SK-N-SH (cell line): ENCODE measurements around the gene RNF130. TPM values are rescaled to one million over a fixed set of nuclear protein-coding genes. Genes with fewer than 3 reads are reported as not detected.

ENCODE experiments used
- CTCF ChIA-PET: fragments of 300-600, 350-600 bp; formaldehyde crosslinking; extraction: SDS; loops from one replicate; lab custom pipeline; 2021; lab: Yijun Ruan, JAX
- POLR2A ChIA-PET: fragments of 350-600 bp; sonication (Branson Sonifier 250); formaldehyde crosslinking; extraction: SDS; loops from one replicate; lab custom pipeline; 2020; ENCODE audit warnings: antibody characterized with exemption, inconsistent platforms; lab: Yijun Ruan, JAX
- DNase-seq: peaks from one replicate; pipeline ENCODE4 v3.0.0; 2012
- H2AFZ ChIP-seq: fragments of 200-600 bp; sonication (generic); 2 replicates; pipeline ENCODE4 v1.8.1; 2016; ENCODE audit warnings: antibody characterized with exemption, mild to moderate bottlenecking, low read depth
- H3F3A ChIP-seq: fragments of 200-600 bp; sonication (generic); replicated peaks from 2 replicates; pipeline ENCODE3; 2016; ENCODE audit warnings: antibody characterized with exemption, mild to moderate bottlenecking; ENCODE audit not compliant: insufficient read depth
- H3K27ac ChIP-seq, 2 experiments: fragments of 200-500 bp in 1 of 2; fragments of 200-600 bp in 1 of 2; sonication (Bioruptor generic) in 1 of 2; sonication (generic), shearing (Covaris generic) in 1 of 2; 2 replicates each; pipeline versions ENCODE4 v1.5.1 to v1.6.1; 2014 to 2016; ENCODE audit warnings: low read depth in 2 of 2, inconsistent platforms in 1 of 2, low read length in 1 of 2, mild to moderate bottlenecking in 1 of 2, mixed read lengths in 1 of 2
- H3K27me3 ChIP-seq: fragments of 200-600 bp; sonication (generic), shearing (Covaris generic); 2 replicates; pipeline ENCODE4 v1.6.1; 2016; ENCODE audit warnings: mixed run types; ENCODE audit not compliant: insufficient read depth
- H3K36me3 ChIP-seq, 2 experiments: fragments of 200-500 bp in 1 of 2; fragments of 200-600 bp in 1 of 2; sonication (Bioruptor generic) in 1 of 2; sonication (generic) in 1 of 2; replicated peaks in 1 of 2; 2 replicates each; pipeline versions ENCODE3 to v1.5.1; 2014 to 2016; ENCODE audit warnings: low read length in 1 of 2, mild to moderate bottlenecking in 1 of 2; ENCODE audit not compliant: insufficient read depth in 2 of 2, control insufficient read depth in 1 of 2
- H3K4me1 ChIP-seq, 2 experiments: fragments of 200-500 bp in 1 of 2; fragments of 200-600 bp in 1 of 2; sonication (Bioruptor generic) in 1 of 2; sonication (generic), shearing (Covaris generic) in 1 of 2; 2 replicates each; pipeline versions ENCODE4 v1.5.1 to v1.6.1; 2014 to 2016; ENCODE audit warnings: low read depth in 1 of 2, low read length in 1 of 2, mixed run types in 1 of 2; ENCODE audit not compliant: insufficient read depth in 2 of 2, control insufficient read depth in 1 of 2
- H3K4me2 ChIP-seq: fragments of 200-600 bp; sonication (generic), shearing (Covaris generic); 2 replicates; pipeline ENCODE4 v1.6.1; 2017; ENCODE audit warnings: mixed run types
- H3K4me3 ChIP-seq, 2 experiments: fragments of 200-500 bp in 1 of 2; fragments of 200-600 bp in 1 of 2; sonication (Bioruptor generic) in 1 of 2; sonication (generic), shearing (Covaris generic) in 1 of 2; 2 replicates each; pipeline versions ENCODE4 v1.5.1 to v1.8.1; 2014 to 2016; ENCODE audit warnings: low read depth in 2 of 2, inconsistent platforms in 1 of 2, low read length in 1 of 2, mild to moderate bottlenecking in 1 of 2, mixed read lengths in 1 of 2, moderate library complexity in 1 of 2
- H3K79me2 ChIP-seq: fragments of 200-600 bp; sonication (generic); 2 replicates; pipeline ENCODE4 v1.8.1; 2017; ENCODE audit warnings: mild to moderate bottlenecking; ENCODE audit not compliant: insufficient read depth
- H3K9ac ChIP-seq: fragments of 200-600 bp; sonication (generic); 2 replicates; pipeline ENCODE4 v1.6.1; 2017; ENCODE audit warnings: mixed run types
- H3K9me2 ChIP-seq: fragments of 200-600 bp; sonication (generic); 2 replicates; pipeline ENCODE4 v1.6.1; 2017; ENCODE audit warnings: mixed run types
- H3K9me3 ChIP-seq: fragments of 200-600 bp; sonication (generic); 2 replicates; pipeline ENCODE4 v1.6.1; 2017; ENCODE audit warnings: mixed run types, mild to moderate bottlenecking, moderate library complexity
- H4K20me1 ChIP-seq: fragments of 200-600 bp; sonication (generic); 2 replicates; pipeline ENCODE4 v1.6.1; 2017; ENCODE audit warnings: mild to moderate bottlenecking, mixed run types; ENCODE audit not compliant: insufficient read depth
- CHD2 ChIP-seq: fragments of 150-350 bp; IDR thresholded peaks from 2 replicates; pipeline ENCODE4 v1.6.1; 2018; ENCODE audit warnings: low read length; ENCODE audit not compliant: partially characterized antibody
- ELF1 ChIP-seq: IDR thresholded peaks from 2 replicates; pipeline ENCODE4 v1.4.0; 2012
- EP300 ChIP-seq, 2 experiments: IDR thresholded peaks; 2 replicates each; pipeline versions ENCODE4 v1.4.0 to v1.6.1; 2012; ENCODE audit warnings: borderline replicate concordance in 1 of 2, low read depth in 1 of 2, low read length in 1 of 2
- EZH2phosphoT487 ChIP-seq: fragments of 200-600 bp; sonication (generic); IDR thresholded peaks from 2 replicates; pipeline ENCODE4 v1.6.1; 2017; ENCODE audit warnings: low read depth, mixed run types, mild to moderate bottlenecking, antibody characterized with exemption, moderate library complexity, borderline replicate concordance
- FOSL2 ChIP-seq: IDR thresholded peaks from 2 replicates; pipeline ENCODE4 v1.4.0; 2012; ENCODE audit warnings: low read depth, mild to moderate bottlenecking, moderate library complexity, borderline replicate concordance
- GABPA ChIP-seq: IDR thresholded peaks from 2 replicates; pipeline ENCODE4 v1.4.0; 2012; ENCODE audit warnings: low read depth, mild to moderate bottlenecking
- GATA2 ChIP-seq: sonication (generic); formaldehyde crosslinking; IDR thresholded peaks from 2 replicates; pipeline ENCODE4 v1.5.0; 2020; ENCODE audit warnings: mild to moderate bottlenecking, missing genetic modification reagents
- JUND ChIP-seq: IDR thresholded peaks from 2 replicates; pipeline ENCODE4 v1.4.0; 2012
- MXI1 ChIP-seq: IDR thresholded peaks from 2 replicates; pipeline ENCODE4 v1.6.1; 2012; ENCODE audit warnings: mild to moderate bottlenecking, low read depth, low read length, improper control_type of control experiment
- NFIC ChIP-seq: IDR thresholded peaks from 2 replicates; pipeline ENCODE4 v1.4.0; 2012; ENCODE audit warnings: borderline replicate concordance
- NRF1 ChIP-seq: IDR thresholded peaks from 2 replicates; pipeline ENCODE4 v1.6.1; 2012; ENCODE audit warnings: low read depth, mild to moderate bottlenecking, low read length
- RAD21 ChIP-seq: IDR thresholded peaks from 2 replicates; pipeline ENCODE4 v1.6.1; 2012; ENCODE audit warnings: mild to moderate bottlenecking, low read length
- RCOR1 ChIP-seq: fragments of 150-350 bp; IDR thresholded peaks from 2 replicates; pipeline ENCODE4 v1.6.1; 2017; ENCODE audit warnings: antibody characterized with exemption, low read length
- RFX5 ChIP-seq: IDR thresholded peaks from 2 replicates; pipeline ENCODE4 v1.6.1; 2012; ENCODE audit warnings: mild to moderate bottlenecking, improper control_type of control experiment, low read length
- RXRA ChIP-seq: IDR thresholded peaks from 2 replicates; pipeline ENCODE4 v1.4.0; 2012; ENCODE audit warnings: low read depth, mild to moderate bottlenecking, borderline replicate concordance
- SIN3A ChIP-seq: IDR thresholded peaks from 2 replicates; pipeline ENCODE4 v1.6.1; 2012; ENCODE audit warnings: low read depth, mild to moderate bottlenecking, low read length, moderate library complexity, borderline replicate concordance
- SMC3 ChIP-seq: IDR thresholded peaks from 2 replicates; pipeline ENCODE4 v1.6.1; 2012; ENCODE audit warnings: low read depth, low read length, improper control_type of control experiment
- TEAD4 ChIP-seq: IDR thresholded peaks from 2 replicates; pipeline ENCODE4 v1.4.0; 2012; ENCODE audit warnings: mild to moderate bottlenecking, borderline replicate concordance; ENCODE audit not compliant: insufficient read depth
- WGBS: methylation state at CpG from one replicate; pipeline ENCODE4 v1.1.6; 2017; ENCODE audit warnings: low lambda C conversion rate; 5-methylcytosine and 5-hydroxymethylcytosine counted together
- polyA plus RNA-seq, 3 experiments: library from polyadenylated mRNA; depleted of rRNA; stranded (reverse); fragments of >200 nt; gene quantifications; 2 replicates each; pipeline ENCODE4 v1.2.3, GENCODE V29; 2012
- TF ChIP-seq, protein P1 (sequence below): IDR thresholded peaks from 2 replicates; pipeline ENCODE4 v1.4.0; 2012; ENCODE audit warnings: low read depth, borderline replicate concordance
- TF ChIP-seq, protein P2 (sequence below): IDR thresholded peaks from 2 replicates; pipeline ENCODE4; 2012
- TF ChIP-seq, protein P3 (sequence below): IDR thresholded peaks from 2 replicates; pipeline ENCODE4 v1.4.0; 2012; ENCODE audit warnings: low read depth, borderline replicate concordance
- TF ChIP-seq, protein P4 (sequence below): fragments of 200-600 bp; sonication (generic); IDR thresholded peaks from 2 replicates; pipeline ENCODE4 v1.6.1; 2017; ENCODE audit warnings: antibody characterized with exemption, mild to moderate bottlenecking, moderate library complexity

The RNF130 gene
- polyA plus RNA-seq, 1 of the 3 experiments (the other 2 are of a cell fraction) = 41.4 TPM

DNA sequence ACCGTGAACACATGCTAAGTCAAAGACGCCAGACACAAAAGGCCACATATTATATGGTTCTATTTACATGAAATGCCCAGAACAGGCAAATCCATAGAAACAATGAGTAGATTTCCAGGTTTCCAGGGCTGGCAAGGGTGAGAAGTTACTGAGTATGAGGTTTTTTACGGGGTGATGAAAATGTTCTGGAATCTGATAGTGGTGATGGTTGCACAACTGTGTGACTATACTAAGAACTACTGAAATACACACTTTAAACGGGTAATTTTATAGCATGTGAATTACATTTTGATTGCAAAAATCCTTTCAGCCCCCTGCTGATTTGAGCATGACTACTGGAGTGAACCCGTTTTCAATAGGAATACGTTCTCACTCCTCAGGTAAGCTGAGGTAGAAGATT is 117.1 kb downstream of the RNF130 start (continued):
- TF ChIP-seq EP300 (IDR thresholded peaks at IDR 0.05; ENCODE audit: borderline replicate concordance in 1 of 2, low read depth in 1 of 2, low read length in 1 of 2) = no peak
- TF ChIP-seq RXRA = no peak
- TF ChIP-seq, protein P1, sequence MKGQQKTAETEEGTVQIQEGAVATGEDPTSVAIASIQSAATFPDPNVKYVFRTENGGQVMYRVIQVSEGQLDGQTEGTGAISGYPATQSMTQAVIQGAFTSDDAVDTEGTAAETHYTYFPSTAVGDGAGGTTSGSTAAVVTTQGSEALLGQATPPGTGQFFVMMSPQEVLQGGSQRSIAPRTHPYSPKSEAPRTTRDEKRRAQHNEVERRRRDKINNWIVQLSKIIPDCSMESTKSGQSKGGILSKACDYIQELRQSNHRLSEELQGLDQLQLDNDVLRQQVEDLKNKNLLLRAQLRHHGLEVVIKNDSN = no peak
- TF ChIP-seq MXI1 = no peak
- no peak for TF ChIP-seq NFIC

DNA sequence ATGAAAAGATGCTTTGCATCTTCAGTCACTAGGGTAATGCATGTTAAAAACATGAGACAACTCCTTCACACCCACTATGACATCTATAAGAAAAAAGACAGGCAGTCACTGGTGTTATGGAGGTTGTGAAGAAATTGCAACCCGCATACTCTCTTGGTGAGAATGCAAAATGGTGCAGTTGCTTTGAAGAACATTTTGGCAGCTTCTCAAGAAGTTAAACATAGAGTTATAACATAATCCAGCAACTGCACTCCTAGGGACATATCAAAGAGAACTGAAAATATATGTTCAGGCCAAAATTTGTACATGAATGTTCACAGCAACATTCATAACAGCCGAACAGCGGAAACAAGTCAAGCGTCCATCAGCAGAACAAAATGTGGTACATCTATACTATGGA is 117.6 kb downstream of the RNF130 start:
- H4K20me1 ChIP-seq = no peaks in the 10 kb centered on the region
- no peak overlapping the region for H2AFZ ChIP-seq
- peaks cover 4 to 7% of the 10 kb centered on the region in 2 experiments for H3K36me3 ChIP-seq
- no peaks in the 10 kb centered on the region for H3K79me2 ChIP-seq
- H3K4me2 ChIP-seq = no peak overlapping the region
- TF ChIP-seq RCOR1 (no peak), RXRA (no peak), RAD21 (no peak), JUND (no peak), CHD2 (no peak), NRF1 (no peak), ELF1 (no peak), SIN3A (no peak), TEAD4 (no peak), EZH2phosphoT487 (no peak), GATA2 (no peak), NFIC (no peak), SMC3 (no peak), FOSL2 (no peak), RFX5 (no peak), GABPA (no peak)
- TF ChIP-seq, protein P2, sequence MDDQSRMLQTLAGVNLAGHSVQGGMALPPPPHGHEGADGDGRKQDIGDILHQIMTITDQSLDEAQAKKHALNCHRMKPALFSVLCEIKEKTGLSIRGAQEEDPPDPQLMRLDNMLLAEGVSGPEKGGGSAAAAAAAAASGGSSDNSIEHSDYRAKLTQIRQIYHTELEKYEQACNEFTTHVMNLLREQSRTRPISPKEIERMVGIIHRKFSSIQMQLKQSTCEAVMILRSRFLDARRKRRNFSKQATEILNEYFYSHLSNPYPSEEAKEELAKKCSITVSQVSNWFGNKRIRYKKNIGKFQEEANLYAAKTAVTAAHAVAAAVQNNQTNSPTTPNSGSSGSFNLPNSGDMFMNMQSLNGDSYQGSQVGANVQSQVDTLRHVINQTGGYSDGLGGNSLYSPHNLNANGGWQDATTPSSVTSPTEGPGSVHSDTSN = no peak
- TF ChIP-seq, protein P3, sequence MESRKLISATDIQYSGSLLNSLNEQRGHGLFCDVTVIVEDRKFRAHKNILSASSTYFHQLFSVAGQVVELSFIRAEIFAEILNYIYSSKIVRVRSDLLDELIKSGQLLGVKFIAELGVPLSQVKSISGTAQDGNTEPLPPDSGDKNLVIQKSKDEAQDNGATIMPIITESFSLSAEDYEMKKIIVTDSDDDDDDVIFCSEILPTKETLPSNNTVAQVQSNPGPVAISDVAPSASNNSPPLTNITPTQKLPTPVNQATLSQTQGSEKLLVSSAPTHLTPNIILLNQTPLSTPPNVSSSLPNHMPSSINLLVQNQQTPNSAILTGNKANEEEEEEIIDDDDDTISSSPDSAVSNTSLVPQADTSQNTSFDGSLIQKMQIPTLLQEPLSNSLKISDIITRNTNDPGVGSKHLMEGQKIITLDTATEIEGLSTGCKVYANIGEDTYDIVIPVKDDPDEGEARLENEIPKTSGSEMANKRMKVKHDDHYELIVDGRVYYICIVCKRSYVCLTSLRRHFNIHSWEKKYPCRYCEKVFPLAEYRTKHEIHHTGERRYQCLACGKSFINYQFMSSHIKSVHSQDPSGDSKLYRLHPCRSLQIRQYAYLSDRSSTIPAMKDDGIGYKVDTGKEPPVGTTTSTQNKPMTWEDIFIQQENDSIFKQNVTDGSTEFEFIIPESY = no peak
- TF ChIP-seq, protein P4, sequence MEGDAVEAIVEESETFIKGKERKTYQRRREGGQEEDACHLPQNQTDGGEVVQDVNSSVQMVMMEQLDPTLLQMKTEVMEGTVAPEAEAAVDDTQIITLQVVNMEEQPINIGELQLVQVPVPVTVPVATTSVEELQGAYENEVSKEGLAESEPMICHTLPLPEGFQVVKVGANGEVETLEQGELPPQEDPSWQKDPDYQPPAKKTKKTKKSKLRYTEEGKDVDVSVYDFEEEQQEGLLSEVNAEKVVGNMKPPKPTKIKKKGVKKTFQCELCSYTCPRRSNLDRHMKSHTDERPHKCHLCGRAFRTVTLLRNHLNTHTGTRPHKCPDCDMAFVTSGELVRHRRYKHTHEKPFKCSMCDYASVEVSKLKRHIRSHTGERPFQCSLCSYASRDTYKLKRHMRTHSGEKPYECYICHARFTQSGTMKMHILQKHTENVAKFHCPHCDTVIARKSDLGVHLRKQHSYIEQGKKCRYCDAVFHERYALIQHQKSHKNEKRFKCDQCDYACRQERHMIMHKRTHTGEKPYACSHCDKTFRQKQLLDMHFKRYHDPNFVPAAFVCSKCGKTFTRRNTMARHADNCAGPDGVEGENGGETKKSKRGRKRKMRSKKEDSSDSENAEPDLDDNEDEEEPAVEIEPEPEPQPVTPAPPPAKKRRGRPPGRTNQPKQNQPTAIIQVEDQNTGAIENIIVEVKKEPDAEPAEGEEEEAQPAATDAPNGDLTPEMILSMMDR = no peak
- no peaks in the 10 kb centered on the region for H3K4me1 ChIP-seq
- H3F3A ChIP-seq = no peaks in the 10 kb centered on the region
- 100% methylated on average over 4 of the region's 4 CpGs for WGBS
- H3K9me3 ChIP-seq = no peaks in the 10 kb centered on the region
- H3K27ac ChIP-seq = no peak overlapping the region
- no peaks in the 10 kb centered on the region for H3K9me2 ChIP-seq
- DNase-seq = no peak
- no peak overlapping the region for H3K4me3 ChIP-seq
- H3K27me3 ChIP-seq = no peaks in the 10 kb centered on the region
- ChIA-PET CTCF (no interaction called here), POLR2A (no interaction called here)
- no peak overlapping the region for H3K9ac ChIP-seq
